NCI-H1092 treated with DMSO at 0.1 percent for 48 hours (cell line): ENCODE measurements around the gene DUSP9.

Source experiments
- DNase-seq: peaks from one replicate; lab custom pipeline; 2025; lab: John Stamatoyannopoulos, UW

DUSP9 gene

DNA sequence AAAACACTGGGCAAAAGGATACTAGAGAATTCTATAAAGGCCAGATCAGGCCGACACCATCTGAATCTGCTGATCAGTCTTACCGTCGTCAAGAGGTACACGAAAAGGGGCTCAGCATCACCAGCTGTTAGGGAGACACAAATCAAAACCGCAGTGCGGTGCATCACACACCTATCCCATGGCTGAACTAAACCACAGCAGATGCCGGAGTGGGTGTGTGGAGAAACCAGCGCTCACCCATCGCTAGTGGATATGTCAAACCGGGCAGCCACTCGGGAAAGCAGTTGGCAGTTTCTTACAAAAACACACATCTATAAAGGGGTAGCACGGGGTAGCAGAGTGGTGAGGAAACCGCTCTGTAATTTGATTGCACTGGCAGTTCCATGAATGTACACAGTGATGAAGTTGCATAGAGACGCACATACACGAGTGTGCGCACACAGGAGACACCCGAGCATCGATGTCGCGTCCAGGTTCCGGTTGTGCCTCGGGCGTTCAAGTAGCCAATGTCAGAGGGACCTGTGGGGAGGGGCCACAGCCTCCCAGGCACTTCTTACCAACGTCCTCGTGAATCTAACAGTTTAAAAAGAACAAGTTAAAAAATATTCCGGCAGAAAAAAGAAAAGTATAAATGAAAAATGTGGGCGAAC lies 24.9 kb upstream of the DUSP9 start:
- DNase-seq = no peak

DNA sequence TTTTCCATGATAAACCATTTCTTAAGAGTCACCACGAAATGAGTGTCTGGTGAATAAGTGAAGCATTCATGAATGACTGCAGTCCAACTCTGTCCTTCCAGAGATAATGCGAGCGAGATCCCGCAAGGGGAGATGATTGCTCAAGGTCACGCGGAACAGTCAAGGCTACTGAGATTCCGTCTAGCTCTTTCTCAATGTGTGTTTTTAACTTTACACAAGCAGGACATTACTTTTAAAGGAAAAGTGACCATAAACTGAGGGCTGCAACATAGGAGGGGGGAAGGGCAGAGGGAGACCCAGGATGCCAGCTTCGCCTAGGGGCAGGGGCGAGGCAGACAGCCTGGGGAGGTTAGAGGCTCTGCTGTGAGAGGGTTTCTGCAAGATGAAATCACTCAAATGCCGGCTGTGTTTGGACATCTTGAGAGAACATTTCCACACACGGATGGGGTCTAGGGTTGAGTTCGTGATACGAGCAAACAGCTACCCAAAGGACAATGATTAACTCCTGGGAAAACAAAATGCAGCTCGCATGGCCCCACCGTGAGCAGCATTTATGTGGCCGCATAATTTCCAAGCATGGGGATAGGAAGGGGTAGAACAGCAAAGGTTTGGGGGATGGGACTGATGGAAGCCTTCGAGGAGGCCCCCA lies 24.2 kb upstream of the DUSP9 start:
- no peak for DNase-seq

GRCh38 chrX:153623310-153624029 lies 23.5 kb upstream of the DUSP9 start:
- DNase-seq = no peak

GRCh38 chrX:153624196-153625091 lies 22.6 kb upstream of the DUSP9 start:
- DNase-seq = no peak

DNA sequence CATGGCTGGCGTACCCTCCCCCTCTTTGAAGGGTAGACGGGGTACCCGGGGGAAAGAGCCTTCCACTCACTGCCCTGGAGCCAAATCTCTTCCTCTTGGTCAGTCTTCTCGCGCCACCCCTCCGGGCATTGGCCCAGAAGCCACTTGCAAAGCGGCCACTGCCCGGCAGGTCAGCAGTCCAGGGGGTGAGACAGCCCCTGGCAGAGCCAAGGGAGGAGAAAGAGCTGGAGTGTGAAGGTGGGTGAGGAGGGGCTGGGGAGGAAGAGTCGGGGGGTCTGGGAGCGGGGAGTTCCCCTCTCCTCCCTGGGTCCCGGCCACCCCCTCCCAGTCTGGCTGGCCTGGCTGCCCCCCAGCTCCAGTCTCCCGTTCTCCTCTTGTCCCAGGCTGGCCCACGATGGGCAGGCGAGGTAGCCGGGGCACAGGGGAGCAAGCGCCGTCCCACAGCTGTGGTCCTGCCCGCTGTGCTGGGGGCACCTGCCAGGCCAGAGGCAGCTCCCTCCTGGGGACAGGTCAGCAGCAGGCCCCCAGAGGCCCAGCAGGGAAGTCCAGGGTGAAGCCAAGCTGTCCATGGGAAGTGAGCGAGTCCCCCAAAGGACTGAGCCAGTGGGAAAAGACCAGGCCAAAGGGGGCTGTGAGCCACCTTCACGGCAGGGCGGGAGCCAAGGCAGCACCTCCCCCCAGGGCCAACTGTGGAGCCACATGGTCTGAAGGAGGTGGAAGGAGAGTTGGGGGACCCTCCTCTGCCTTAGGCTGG lies 21.6 kb upstream of the DUSP9 start:
- DNase-seq = no peak

GRCh38 chrX:153626025-153626633 lies 20.9 kb upstream of the DUSP9 start:
- DNase-seq = no peak

DNA sequence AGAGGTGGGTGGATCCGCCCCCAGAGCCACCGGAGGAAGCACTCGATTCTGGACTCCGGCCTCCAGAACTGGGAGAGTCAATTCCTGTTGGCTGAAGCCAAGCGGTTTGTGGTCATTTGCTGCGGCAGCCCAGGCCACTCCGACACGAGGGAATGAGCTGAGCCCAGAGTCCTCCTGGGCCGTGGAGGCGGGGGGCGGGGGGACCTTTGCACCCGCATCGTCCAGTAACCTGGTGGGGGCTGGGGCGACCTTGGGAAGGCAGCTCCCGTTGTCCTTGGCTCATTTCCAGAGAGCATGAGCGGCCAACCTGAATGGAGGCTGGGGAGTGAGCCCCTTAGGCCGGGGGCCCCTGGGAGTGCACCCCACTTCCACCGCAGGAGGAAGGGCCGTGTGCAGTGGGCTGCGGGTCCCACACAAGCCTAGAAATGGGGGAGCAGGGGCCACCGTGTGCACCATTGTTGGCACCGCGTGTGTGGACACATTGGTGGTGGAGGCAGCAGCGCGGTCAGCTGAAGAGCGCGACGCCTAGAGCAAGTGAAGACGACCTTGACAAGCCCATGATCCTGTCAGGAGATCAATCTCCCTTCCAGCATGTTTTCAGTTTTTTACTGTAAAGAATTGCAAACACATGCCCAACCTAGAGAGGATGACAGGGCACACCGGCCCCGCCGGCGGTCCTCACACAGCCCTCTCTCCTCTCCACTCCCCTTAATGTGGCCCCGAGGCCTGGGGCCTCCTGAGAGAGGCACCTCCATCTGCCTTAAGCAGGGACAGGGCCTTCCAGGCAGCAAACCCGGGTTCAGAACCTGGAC lies 19.9 kb upstream of the DUSP9 start:
- no peak for DNase-seq

DNA sequence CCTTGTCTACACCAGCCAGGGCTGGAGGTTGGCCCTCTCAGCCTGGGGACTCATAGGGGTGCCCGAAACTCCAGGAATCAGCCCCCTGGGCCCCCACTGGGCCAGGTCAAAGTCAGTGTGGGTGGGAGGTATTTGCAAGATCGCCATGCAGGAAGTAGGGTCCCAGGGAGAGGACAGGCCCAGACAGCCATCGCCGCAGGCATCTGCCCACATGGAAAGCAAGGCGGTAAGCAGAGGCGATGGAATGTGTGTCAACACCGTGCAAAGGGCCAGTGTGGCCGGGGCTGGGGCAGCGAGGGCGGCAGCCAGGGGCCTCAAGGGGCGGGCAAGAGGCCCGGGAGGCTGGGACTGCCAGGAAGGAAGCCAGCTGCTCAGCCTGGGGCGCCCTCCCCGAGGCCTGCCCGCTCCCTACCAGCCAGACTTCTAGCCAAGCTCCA lies 19.3 kb upstream of the DUSP9 start:
- no peak for DNase-seq

GRCh38 chrX:153628129-153628528 lies 18.9 kb upstream of the DUSP9 start:
- DNase-seq = no peak

- no peak for DNase-seq
Measured at GRCh38 chrX:153628665-153629064, 18.3 kb upstream of the DUSP9 start.

DNA sequence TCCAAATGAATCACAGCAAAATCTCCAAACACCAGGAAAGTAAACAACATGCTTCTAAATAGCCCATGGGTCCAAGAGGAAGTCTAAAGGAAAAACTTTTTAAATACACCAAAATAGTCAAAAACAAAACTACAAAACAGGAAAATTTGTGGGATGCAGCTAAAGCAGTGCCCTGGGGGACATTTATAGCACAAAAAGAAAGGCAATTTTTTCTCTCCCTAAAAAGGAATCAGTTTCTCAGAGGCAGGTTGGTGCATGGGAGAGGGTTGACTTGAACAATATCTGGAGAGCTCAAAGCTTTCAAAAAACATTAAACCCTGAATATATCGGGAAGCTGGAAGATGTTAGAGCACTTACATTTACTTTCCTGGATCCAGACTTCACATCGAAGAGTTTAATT lies 15.7 kb upstream of the DUSP9 start:
- DNase-seq = no peak

DNA sequence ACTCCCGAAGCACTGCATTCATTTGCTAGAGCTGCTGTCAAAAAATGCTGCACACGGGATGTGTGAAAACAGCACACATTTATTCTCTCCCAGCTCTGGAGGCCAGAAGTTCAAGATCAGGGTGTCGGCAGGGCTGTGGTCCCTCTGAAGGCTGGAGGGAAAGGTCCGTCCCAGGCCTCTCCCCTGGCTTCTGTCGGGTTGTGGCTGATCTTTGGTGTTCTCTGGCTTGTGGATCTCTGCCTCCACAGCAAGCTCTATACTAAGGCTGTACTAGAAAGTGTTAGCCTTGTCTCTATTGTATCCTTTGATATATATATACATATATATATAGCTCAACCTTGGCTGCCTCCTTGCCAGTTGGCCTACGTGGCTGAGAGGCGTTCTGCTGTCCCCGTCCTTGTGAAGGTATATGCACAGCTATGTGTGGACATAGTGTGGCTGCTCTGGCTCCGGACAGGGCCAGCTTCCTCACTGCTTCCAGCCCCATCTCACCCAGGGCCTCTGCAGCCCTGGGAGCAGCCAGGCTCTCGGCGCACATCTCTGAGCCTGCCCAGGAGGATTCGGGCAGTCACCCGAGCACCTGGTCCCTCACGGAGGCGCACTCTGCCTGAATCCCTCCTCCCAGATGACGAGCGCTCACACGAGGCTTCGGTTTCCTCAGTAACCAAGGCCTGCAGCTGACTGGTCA lies 15.0 kb upstream of the DUSP9 start:
- DNase-seq = no peak

DNA sequence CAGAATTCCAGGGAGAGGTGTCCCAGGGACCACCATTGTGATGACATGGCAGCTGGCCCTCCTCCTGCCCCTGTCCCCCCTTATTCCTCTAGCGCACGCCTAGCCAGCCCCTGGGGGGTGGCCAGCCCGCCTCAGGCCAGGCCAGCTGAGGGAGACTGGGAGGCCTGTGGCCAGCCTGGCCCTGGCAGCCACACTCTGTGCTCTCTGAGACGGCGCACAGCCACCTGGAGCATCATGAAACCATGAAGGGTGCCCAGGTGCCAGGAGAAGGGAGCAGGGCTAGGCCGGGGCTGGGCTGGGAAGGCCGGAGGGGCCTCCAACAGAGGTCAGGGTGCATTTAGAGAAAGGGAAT lies 14.4 kb upstream of the DUSP9 start:
- DNase-seq = no peak

GRCh38 chrX:153633048-153633447 lies 14.0 kb upstream of the DUSP9 start:
- no peak for DNase-seq

DNA sequence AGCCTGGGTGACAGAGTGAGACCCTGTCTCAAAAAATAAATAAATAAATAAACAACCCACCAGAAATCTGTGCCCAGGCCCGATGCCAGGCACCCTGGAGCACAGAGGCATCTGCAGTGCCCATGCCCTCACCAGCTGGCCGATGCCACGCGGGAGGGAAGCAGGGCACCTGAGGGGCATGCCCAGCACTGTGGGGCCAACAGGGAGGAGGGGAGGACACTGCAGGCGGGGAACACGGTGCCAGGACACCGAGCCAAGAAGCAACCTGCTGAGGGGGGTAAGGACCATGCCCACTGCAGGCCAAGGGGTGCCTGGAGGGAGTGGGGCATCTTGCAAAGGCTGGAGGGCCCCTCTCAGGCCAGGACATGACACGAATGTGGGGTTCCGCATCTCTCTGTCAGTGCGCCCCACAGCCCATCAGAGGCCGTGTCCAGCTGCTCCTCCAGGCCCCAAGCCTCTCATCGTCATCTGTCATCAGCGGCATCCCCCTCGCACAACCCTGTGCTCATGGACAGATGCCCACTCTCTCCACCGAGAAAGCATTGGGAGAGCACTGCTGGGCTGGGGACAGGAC lies 13.3 kb upstream of the DUSP9 start:
- DNase-seq = no peak

DNA sequence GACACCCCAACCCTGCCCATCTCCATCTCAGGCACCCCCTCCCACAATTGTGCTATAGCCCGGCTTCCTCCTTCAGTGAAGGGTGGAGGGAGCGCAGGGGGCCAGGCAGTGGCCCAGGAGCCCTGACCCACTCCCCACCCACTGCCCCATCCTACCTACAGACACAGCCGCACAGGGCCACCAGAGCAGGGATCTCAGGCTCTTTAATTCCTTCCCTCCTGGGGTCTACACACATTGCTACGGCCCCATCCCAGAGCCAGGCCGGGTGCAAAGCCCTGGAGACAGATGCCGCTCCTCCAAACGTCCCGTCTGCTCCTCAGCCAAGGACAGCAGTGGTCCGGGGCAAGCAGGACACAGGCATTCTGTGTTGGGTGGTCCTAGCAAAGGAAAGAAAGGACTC lies 12.8 kb upstream of the DUSP9 start:
- no peak for DNase-seq

DNA sequence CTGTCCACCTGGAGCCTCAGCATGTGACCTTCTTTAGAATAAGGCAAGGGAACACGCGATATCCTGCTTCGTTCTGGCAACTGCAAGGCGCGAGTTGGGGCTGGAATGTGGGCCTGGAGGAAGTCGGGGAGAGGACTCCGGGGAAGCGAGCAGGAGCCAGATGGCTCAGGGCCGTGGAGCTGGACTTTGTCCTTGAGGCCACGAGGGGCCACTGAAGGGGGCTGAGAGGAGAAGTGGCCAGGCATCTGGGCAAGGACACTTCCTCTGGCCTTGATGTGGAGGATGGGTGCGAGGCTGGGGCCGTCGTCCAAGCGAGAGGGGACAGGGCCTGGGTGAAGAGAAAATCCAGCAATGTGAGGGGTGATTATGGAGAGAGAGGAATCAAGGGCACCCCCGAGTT lies 12.2 kb upstream of the DUSP9 start:
- DNase-seq = no peak

DNA sequence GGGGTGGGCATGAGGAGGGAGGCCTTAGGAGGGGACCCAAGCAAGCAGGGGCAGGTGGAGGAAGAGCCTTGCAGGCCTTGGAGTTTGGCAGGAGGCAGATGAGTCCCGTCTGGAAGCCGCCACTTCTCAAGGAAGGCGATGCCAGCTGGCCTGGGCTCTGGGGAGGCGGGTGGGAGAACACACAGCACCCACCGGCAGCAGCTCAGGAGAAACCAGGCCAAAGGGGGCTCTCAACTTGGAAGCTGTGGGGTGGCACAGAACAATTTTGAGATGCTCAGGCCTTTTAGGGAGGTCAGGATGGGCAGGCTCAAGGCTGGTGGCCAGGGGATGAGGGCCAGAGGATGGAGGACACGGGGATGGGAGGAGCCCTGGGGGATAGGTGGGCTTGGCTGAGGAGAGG lies 11.6 kb upstream of the DUSP9 start:
- DNase-seq = no peak
